NOMO-1 treated with dmso at 0.1 percent for 144 hours (cell line): ENCODE measurements around the gene ZP4.

Experiments used
- DNase-seq: peaks from one replicate; lab custom pipeline; 2025; ENCODE audit not compliant: unreplicated experiment; lab: John Stamatoyannopoulos, UW

ZP4 gene

DNA sequence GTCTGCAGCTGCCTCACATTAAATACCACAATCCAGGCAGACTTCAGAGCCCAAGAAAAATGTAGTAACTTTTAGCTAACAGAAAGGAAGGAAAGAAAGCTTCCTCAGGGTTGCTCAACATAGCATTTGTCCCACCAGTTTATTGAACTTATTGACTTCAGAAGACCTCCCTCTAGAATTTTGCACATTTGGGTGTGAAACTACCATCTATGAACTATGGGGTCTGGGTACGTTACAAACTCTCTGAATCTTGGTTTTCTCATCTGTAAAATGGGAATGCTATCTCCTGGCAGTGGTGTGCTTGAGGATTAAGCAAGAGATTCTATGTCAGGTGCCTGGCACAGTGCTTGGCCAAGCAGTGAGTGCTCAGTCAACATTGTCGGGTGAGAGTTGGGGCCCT, at the start of gene ZP4:
Gene ZP4, minus strand, starts transcription at position 101 of the 400 bp plus-strand sequence. CDS start 287 bp downstream, outside the sequence.
- no peak for DNase-seq

- no peak for DNase-seq
Measured at GRCh38 chr1:237938553-237938952, 47.8 kb upstream of the ZP4 start.

GRCh38 chr1:237938068-237938467, 47.3 kb upstream of the ZP4 start:
- DNase-seq, result no peak

- DNase-seq, result no peak
Measured at GRCh38 chr1:237932816-237933215, 42.1 kb upstream of the ZP4 start.

- DNase-seq, result no peak
Measured at GRCh38 chr1:237931581-237931980, 40.9 kb upstream of the ZP4 start.

DNA sequence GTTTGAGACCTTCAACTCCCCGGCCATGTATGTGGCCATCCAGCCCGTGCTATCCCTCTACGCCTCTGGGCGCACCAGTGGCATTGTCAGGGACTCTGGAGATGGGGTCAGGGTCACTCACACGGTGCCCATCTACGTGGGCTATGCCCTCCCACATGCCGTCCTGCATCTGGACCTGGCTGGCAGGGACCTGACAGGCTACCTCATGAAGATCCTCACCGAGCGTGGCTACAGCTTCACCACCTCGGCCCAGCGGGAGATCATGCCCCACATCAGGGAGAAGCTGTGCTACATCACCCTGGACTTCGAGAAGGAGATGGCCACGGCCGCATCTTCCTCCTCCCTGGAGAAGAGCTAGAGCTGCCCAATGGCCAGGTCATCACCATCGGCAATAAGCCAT, 36.5 kb upstream of the ZP4 start:
- no peak for DNase-seq

DNA sequence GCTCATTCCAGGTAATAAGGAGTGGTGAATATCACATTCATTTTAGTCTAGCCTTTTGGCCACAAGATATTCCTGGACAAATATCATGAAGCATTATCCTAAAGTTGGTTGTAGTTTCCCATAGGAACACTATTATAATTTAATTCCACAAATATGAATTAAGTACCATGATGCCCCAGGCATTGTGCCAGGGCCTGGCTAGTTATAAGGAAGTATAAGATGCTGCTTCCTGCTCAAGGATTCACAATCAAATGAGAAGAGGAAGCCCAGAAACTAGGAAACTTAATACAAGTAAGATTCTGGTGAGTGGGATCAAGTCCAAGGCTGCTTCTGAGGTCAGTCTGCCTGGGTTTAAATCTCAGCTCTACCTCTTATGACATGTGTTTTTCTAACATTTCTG, 30.6 kb upstream of the ZP4 start:
- no peak for DNase-seq

DNA sequence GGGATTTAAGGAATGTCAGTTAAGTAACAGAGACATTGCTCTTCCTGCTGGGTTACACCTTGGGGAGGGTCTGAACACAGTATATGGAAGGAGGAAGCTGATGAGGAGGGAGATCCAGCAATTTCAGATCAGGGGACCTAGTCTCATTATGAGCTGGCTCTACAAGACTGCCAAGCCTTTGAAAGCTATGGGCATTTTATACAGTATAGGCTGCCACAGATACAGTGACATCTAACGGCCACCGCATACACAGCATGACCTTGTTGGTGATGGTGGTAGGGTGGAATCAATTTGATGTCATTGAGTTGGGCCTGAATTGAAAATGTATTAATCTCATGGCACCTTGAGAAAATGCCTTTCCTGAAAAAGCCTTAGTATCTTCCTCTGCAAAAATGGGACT, 22.6 kb upstream of the ZP4 start:
- DNase-seq, result no peak

- DNase-seq, result no peak
Measured at GRCh38 chr1:237911911-237912310, 21.2 kb upstream of the ZP4 start.

- DNase-seq, result no peak
Measured at GRCh38 chr1:237910834-237911233, 20.1 kb upstream of the ZP4 start.

GRCh38 chr1:237903961-237904360, 13.2 kb upstream of the ZP4 start:
- no peak for DNase-seq

DNA sequence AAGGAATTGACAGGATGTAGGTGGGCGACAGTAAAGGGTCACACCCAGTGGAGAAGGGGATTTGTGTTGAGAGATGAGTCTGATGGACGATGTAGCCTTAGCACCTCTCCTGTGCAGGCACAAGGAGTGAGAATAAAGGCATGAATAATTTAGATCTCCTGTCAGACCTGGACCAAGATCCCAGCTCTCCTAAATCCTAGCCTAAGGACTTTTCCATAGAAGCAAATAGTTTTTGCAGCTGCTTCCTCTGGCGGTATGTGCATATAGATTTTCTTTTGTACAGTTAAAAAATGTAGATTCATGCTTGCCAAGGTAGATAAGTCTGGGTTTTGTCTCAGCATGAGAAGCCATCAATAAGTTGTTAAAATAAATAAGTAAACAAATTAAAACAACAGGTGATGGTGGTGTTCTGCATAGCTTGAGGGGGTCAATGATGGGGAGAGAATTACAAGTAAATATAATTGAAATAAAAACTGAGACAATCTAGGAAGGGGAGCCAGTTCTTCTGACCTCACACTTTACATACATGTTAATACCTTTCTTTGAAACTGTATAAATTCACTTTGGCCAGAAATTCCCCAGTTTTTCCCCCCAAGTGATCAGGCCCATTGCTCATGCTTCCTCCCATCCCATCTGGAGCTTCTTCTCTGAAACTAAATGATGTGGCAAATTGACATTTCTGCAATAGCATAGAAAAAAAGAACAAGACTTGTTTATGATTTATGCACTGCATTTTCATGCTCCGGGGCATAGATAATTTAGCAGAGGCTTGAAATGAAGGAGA, 12.4 kb upstream of the ZP4 start:
- no peak for DNase-seq

GRCh38 chr1:237901299-237901934, 10.7 kb upstream of the ZP4 start:
- no peak for DNase-seq

DNA sequence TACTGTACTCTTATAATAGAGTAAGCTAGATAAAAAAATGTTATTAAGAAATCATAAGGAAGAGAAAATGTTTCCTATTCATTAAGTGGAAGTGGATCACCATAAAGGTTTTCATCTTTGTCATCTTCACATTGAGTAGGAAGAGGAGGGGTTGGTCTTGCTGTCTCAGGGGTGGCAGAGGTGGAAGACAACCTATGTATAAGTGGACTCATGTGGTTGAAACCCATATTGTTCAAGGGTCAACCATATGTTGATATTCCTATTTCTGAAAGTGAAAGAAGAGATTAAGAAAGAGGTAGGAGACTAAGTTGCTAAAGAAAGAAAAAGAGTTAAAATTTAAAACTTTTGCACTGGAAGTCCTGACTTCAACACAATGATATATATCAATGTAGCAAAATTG, 4.9 kb upstream of the ZP4 start:
- DNase-seq, result no peak

DNA sequence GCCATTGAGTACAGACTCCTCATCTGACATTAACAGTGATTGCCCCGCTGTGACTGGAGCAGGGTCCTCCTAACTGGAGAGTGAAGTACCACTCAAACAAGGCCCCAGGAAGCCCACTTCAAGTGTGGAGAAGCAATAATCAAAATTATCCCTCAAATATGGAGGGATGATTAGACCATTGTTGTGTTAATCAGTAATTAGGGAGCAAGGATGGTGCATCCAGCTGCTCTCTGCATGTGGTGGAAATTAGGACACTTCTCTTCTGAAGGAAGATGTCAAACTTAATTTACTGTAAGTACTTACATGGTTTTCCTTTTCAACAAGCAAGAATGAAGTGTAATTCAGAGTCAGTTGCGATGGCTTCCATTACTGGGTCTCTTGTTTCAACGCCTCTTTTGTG, 3.4 kb upstream of the ZP4 start:
- no peak for DNase-seq

GRCh38 chr1:237891979-237892378, 1.3 kb upstream of the ZP4 start:
- no peak for DNase-seq

DNA sequence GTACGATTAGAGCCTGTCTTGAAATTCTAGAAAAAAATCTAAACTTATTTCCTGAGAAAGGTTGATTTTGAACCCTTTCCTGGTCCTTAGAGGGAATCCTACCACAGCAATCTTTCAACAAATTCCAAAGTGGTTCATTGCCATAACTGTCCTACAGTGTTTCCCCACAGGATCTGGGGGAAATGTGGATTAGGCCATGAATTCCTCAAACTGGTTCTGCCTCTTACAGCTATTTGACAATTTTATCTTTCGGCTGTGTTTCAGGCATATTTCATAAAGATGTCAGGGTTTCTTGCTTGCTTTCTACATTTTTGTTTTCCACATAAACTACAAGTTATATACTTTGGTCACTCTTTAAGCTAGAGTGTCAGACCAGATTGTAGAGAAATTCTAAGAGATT, 544 bp upstream of the ZP4 start:
- no peak for DNase-seq

DNA sequence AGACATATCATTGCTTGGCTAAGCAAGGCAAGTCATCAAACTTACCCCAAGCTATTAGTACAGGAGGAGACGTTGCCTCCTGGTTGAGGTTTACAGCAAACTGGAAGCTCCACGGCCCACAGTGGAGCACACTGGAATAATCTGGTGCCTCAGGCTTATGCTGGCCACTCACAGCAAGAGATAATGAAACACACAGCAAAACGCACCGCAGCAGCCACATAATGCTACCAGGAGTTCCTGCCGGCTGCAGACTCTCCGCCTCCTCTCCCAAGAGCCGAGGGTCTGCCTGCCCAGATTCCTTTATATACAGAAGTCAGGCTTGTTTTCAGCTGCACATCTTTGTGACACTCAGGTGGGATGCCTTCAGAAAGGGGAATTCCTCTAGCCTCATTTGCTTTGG, 306 bp downstream of the ZP4 start:
- no peak for DNase-seq

DNA sequence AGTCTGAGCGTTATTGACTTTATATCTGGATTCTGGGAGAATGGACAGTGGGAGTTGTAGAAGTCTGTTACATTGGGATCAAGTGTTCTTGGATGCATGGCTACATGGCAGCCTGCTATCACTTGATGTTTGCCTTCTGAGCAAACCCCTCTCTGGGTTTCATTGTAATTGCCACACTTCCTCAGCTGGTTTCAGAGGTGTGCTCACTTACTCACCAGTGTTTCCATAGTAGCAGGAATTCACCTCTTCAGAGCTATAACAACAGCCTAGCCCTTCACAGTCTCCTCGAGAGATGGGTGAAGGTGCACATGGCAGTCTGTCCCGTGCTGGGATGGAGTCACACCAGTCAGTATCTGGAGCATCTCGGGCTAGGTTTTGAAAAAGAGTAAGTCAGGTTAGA, 2.6 kb downstream of the ZP4 start:
- no peak for DNase-seq

DNA sequence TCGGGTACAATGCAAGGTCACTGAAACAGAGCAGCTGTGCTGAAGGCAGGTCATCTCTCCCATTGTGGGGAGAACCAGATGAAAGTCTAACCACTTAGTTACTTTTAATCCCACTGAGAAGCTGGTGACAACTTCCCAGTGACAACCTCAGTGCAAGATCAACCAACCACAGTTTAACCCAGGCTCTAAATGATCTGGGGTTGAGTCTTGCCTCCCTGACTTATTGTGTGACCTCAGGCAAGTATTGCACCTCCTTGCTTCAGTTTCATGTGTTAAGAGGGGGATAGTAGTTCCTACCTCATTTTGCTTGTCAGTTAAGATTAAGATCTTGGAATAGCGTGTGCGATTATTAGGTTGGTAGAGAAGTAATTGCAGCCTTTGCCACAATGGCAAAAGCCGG, 3.2 kb downstream of the ZP4 start:
- no peak for DNase-seq

- DNase-seq, result no peak
Measured at GRCh38 chr1:237884237-237884636, 6.5 kb downstream of the ZP4 start.

- DNase-seq, result no peak
Measured at GRCh38 chr1:237879195-237879594, 11.5 kb downstream of the ZP4 start.

DNA sequence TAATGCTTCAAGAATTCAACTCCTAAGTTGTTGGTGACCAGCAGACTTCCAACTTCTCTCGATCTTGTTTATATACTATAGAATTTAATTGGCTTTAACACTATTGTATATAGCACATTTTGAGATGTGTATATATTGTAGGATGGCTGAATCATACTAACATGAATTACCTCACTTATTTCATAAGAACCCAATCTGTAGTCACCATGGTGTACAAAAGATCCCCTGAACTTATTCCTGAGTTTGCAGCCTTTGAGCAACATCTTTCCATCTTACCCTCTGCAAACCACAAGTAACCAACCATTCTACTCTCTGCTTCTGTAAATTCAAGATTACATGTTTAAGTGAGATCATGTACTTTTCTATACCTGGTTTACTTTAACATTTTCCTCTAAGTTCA, 12.3 kb downstream of the ZP4 start:
- DNase-seq, result no peak
